GM23248 (cell line): ENCODE measurements around the gene SMIM13.

Source experiments
- EZH2 ChIP-seq: fragments of 200-600 bp; sonication (generic); IDR thresholded peaks from 2 replicates; pipeline ENCODE4 v1.6.1; 2018; ENCODE audit warnings: antibody characterized with exemption, mild to moderate bottlenecking; ENCODE audit not compliant: insufficient read depth, poor library complexity, severe bottlenecking
- EZH2phosphoT487 ChIP-seq: fragments of 200-600 bp; sonication (generic); IDR thresholded peaks from 2 replicates; pipeline ENCODE4 v1.6.1; 2018; ENCODE audit warnings: antibody characterized with exemption, moderate library complexity, mild to moderate bottlenecking, low read depth; ENCODE audit not compliant: insufficient read depth

- no peak for TF ChIP-seq EZH2
- TF ChIP-seq EZH2phosphoT487: no peak
These were observed 4.4 kb downstream of the SMIM13 start for GRCh38 chr6:11098004-11098403.
